ENCODE measurements around the gene TMEM209.
A peak's percentile ranks its signal among the peaks of the same experiment; 100 is the strongest.

Gene TMEM209

DNA sequence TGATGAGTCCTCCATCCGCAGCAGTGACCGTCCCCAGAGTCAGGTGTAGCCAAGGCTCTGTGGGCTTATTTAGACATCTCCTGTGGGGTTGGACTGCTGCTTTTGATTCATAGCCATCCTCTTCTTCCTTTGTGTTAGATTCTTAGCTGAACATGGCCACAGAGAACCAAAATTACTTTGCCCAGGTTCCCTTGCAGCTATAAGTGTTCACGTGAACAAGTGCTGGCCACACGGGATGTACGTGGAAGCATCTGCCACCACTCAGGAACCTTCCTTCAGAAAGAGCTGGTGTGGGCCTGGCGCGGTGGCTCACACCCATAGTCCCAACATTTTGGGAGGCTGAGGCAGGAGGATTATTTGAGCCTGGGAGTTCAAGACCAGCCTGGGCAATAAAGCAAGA, 49.1 kb downstream of the TMEM209 start:
- Histone ChIP-seq H3K36me3 (ENCODE audit: low read depth) (peaks cover 17% of the 10 kb centered on the region), H3K27ac (ENCODE audit: poor library complexity, severe bottlenecking) (no peak overlapping the region), H3K4me3 (ENCODE audit: severe bottlenecking) (no peak overlapping the region), H3K27me3 (ENCODE audit: insufficient read depth, poor library complexity, severe bottlenecking) (no peaks in the 10 kb centered on the region), H3K9me3 (ENCODE audit: severe bottlenecking) (no peaks in the 10 kb centered on the region), H3K4me1 (ENCODE audit: insufficient read depth, poor library complexity, severe bottlenecking) (no peaks in the 10 kb centered on the region)
- ATAC-seq (ENCODE audit: low read depth), result no peak
- DNase-seq (ENCODE audit: low spot score), result no peak
- TF ChIP-seq, protein P1, sequence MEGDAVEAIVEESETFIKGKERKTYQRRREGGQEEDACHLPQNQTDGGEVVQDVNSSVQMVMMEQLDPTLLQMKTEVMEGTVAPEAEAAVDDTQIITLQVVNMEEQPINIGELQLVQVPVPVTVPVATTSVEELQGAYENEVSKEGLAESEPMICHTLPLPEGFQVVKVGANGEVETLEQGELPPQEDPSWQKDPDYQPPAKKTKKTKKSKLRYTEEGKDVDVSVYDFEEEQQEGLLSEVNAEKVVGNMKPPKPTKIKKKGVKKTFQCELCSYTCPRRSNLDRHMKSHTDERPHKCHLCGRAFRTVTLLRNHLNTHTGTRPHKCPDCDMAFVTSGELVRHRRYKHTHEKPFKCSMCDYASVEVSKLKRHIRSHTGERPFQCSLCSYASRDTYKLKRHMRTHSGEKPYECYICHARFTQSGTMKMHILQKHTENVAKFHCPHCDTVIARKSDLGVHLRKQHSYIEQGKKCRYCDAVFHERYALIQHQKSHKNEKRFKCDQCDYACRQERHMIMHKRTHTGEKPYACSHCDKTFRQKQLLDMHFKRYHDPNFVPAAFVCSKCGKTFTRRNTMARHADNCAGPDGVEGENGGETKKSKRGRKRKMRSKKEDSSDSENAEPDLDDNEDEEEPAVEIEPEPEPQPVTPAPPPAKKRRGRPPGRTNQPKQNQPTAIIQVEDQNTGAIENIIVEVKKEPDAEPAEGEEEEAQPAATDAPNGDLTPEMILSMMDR (IDR thresholded peaks at IDR 0.05; ENCODE audit: poor library complexity, severe bottlenecking), result no peak

DNA sequence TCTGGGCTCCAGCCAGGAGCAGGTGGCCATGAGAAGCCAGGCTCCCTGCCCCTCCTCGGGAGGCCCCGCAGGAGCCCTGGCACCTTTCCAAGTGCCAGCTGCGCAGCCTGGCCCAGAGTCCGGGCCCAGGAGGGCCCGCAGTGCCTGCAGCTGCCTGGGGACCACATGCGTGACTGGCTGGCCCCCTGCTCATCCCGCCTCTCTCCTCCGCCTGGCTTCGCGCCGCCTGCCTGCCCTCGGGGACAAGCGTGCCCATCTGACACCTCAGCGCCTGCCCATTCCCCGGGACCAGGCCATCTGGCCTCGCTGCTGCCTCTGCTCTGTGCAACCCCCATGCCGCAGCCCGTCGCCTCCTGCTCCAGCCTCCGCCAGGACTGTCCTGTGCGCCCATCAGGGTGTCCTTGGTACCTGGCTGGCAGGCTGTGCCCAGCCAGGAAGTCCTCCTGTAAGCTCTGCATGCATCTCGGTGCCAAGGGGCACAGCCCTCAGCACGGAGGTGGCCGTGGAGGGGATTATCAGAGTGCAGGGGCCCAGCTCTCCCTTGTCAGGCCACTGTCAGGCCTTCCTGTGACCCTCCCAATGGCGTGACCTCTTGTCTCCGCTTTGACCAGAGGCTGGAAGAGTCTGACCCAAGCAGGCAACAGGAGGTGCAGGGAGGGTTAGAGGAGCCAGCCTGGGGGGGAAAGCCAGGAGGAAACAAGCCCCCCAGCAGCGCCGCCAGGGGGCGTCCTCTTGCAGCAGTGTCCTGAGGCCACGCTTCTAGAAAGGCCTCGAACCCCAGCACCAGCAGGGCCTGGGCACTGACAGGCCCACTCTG, 50.5 kb downstream of the TMEM209 start:
- H3K9me3 ChIP-seq (ENCODE audit: severe bottlenecking), result no peaks in the 10 kb centered on the region
- no peaks in the 10 kb centered on the region for H3K27me3 ChIP-seq (ENCODE audit: insufficient read depth, poor library complexity, severe bottlenecking)
- TF ChIP-seq, protein P1 (IDR thresholded peaks at IDR 0.05; ENCODE audit: poor library complexity, severe bottlenecking), result no peak
- no peak overlapping the region for H3K4me3 ChIP-seq (ENCODE audit: severe bottlenecking)
- no peaks in the 10 kb centered on the region for H3K4me1 ChIP-seq (ENCODE audit: insufficient read depth, poor library complexity, severe bottlenecking)
- DNase-seq (ENCODE audit: low spot score) (no peak), ATAC-seq (ENCODE audit: low read depth) (peak; percentile 35)
- H3K36me3 ChIP-seq (ENCODE audit: low read depth), result peaks cover 6% of the 10 kb centered on the region
- no peak overlapping the region for H3K27ac ChIP-seq (ENCODE audit: poor library complexity, severe bottlenecking)

DNA sequence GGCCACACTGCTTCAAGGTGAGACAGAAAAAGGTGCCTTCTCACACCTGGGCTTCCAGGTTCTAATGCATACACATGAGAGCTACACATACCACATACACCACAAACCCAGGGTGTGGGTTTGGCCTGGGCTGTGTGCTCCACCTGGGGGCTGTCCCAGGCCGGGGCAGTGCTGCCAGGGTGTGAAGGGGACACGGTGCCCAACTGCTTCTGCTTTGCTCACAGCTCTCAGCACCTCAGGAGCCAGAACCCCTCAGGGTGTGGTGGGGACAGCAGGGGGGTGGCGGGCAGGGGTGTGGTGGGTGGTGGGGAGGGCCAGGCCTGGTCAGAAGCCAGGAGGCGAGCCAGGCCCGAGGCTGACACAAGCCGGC, 51.1 kb downstream of the TMEM209 start:
- H3K9me3 ChIP-seq (ENCODE audit: severe bottlenecking), result no peaks in the 10 kb centered on the region
- DNase-seq (ENCODE audit: low spot score) (no peak), ATAC-seq (ENCODE audit: low read depth) (peak; percentile 52)
- H3K36me3 ChIP-seq (ENCODE audit: low read depth), result peaks cover under 1% of the 10 kb centered on the region
- no peak overlapping the region for H3K4me3 ChIP-seq (ENCODE audit: severe bottlenecking)
- no peaks in the 10 kb centered on the region for H3K4me1 ChIP-seq (ENCODE audit: insufficient read depth, poor library complexity, severe bottlenecking)
- H3K27ac ChIP-seq (ENCODE audit: poor library complexity, severe bottlenecking), result no peak overlapping the region
- TF ChIP-seq, protein P1 (IDR thresholded peaks at IDR 0.05; ENCODE audit: poor library complexity, severe bottlenecking), result no peak
- no peaks in the 10 kb centered on the region for H3K27me3 ChIP-seq (ENCODE audit: insufficient read depth, poor library complexity, severe bottlenecking)

DNA sequence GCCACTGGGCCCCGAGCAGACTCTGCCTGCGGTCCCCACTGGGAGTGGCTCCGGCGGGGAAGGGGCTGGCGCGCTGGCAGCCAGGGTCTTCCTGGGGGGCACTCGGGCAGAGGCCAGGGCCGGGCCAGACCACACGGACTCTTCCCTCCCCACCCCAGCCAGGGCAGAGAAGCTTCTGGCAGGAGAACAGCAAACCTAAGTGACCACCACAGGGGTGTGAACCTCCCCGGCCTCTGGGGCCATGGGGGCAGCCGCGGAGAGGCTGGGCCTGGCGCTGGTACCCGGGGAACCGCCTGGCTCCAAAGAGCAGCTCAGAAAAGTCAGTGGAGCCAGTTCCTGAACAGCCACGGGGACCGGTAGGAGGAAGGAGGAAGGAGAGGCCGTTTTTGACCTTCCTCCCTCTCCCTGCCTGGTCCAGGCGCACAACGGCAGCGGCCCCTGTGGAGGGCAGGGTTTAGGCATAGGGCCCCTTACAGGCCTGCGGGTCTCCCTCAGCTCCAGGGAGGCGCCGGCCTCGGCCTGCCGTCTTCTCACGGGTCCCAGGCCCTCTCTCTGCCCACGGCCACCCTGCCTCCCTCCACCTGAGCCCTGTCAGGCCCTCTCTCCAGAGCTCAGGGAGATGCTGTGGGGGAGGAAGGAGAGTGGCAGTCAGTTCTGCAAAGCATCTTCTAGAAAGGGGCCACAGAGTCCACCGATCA, 51.8 kb downstream of the TMEM209 start:
- Histone ChIP-seq H3K4me1 (ENCODE audit: insufficient read depth, poor library complexity, severe bottlenecking) (no peaks in the 10 kb centered on the region), H3K36me3 (ENCODE audit: low read depth) (no peaks in the 10 kb centered on the region; the same call in 1 of the 2 replicates), H3K27ac (ENCODE audit: poor library complexity, severe bottlenecking) (no peak overlapping the region), H3K27me3 (ENCODE audit: insufficient read depth, poor library complexity, severe bottlenecking) (no peaks in the 10 kb centered on the region), H3K9me3 (ENCODE audit: severe bottlenecking) (no peaks in the 10 kb centered on the region), H3K4me3 (ENCODE audit: severe bottlenecking) (no peak overlapping the region)
- DNase-seq (ENCODE audit: low spot score), result no peak
- TF ChIP-seq, protein P1 (IDR thresholded peaks at IDR 0.05; ENCODE audit: poor library complexity, severe bottlenecking), result no peak
- ATAC-seq (ENCODE audit: low read depth), result no peak

Measured in RWPE2 (cell line).